HepG2 (cell line): ENCODE data around the gene SMIM1. TPM values are rescaled to one million over a fixed set of nuclear protein-coding genes. Genes with fewer than 3 reads are reported as not detected.

Experiments
- CCDC6 ChIP-seq: sonication (generic); formaldehyde crosslinking; IDR thresholded peaks from 2 replicates; pipeline ENCODE4 v1.8.1; 2022; ENCODE audit warnings: mild to moderate bottlenecking, missing genetic modification reagents, moderate library complexity
- CSRNP1 ChIP-seq: sonication (generic); formaldehyde crosslinking; IDR thresholded peaks from 2 replicates; pipeline ENCODE4 v1.8.1; 2023; ENCODE audit warnings: mild to moderate bottlenecking, missing genetic modification reagents
- HNRNPL ChIP-seq: fragments of 200-400 bp; formaldehyde crosslinking; IDR thresholded peaks from 2 replicates; pipeline ENCODE4 v1.6.1; 2017; ENCODE audit warnings: mild to moderate bottlenecking, low read depth, low read length
- KDM2A ChIP-seq: sonication (generic); formaldehyde crosslinking; IDR thresholded peaks from 2 replicates; pipeline ENCODE4 v1.4.0; 2020; ENCODE audit warnings: low read depth, missing genetic modification reagents, borderline replicate concordance
- NFAT5 ChIP-seq: sonication (generic); formaldehyde crosslinking; IDR thresholded peaks from 2 replicates; pipeline ENCODE4 v1.4.0; 2020; ENCODE audit warnings: missing genetic modification reagents
- PHF20 ChIP-seq: sonication (generic); formaldehyde crosslinking; IDR thresholded peaks from 2 replicates; pipeline ENCODE4 v1.5.0; 2020; ENCODE audit warnings: mild to moderate bottlenecking, missing genetic modification reagents
- POLR2A ChIP-seq, 2 experiments: IDR thresholded peaks; 2 replicates each; pipeline ENCODE4 v1.6.1; 2011; ENCODE audit warnings: low read depth in 2 of 2, low read length in 2 of 2, mild to moderate bottlenecking in 1 of 2, moderate library complexity in 1 of 2; ENCODE audit not compliant: insufficient read depth in 1 of 2
- ZFX ChIP-seq: sonication (generic); formaldehyde crosslinking; IDR thresholded peaks from 2 replicates; pipeline ENCODE4 v1.4.0; 2020; ENCODE audit warnings: mild to moderate bottlenecking, low read depth, missing genetic modification reagents, moderate library complexity
- ZNF17 ChIP-seq: sonication (generic); formaldehyde crosslinking; IDR thresholded peaks from 2 replicates; pipeline ENCODE4 v1.5.0; 2020; ENCODE audit warnings: mild to moderate bottlenecking, missing genetic modification reagents
- ZNF234 ChIP-seq: sonication (generic); formaldehyde crosslinking; conservative IDR thresholded peaks from 2 replicates; pipeline ENCODE4 v1.5.1; 2020; ENCODE audit warnings: mild to moderate bottlenecking, missing genetic modification reagents
- ZNF609 ChIP-seq: sonication (generic); formaldehyde crosslinking; IDR thresholded peaks from 2 replicates; pipeline ENCODE4 v1.4.0; 2020; ENCODE audit warnings: mild to moderate bottlenecking, missing genetic modification reagents, borderline replicate concordance
- ZNF747 ChIP-seq: sonication (generic); formaldehyde crosslinking; IDR thresholded peaks from 2 replicates; pipeline ENCODE4 v1.8.1; 2023; ENCODE audit warnings: missing genetic modification reagents, mild to moderate bottlenecking, borderline replicate concordance
- polyA plus RNA-seq, 8 experiments: library from polyadenylated mRNA; depleted of rRNA in 3 of 8; stranded (reverse) in 7 of 8; unstranded in 1 of 8; fragments of >200 nt; fragmentation: Illumina TruSeq in 4 of 8; extraction: Trizol in 4 of 8; gene quantifications; 2 replicates each; pipeline versions ENCODE4 v1.2.1 to v1.2.3, GENCODE V29; 2011 to 2016; ENCODE audit warnings: low read depth in 4 of 8, missing spikeins in 1 of 8, mixed read lengths in 1 of 8; ENCODE audit not compliant: insufficient read depth in 1 of 8
- total RNA-seq, 5 experiments: library from RNA; depleted of rRNA; stranded (reverse); fragments of >200 nt; fragmentation: Illumina TruSeq; extraction: Trizol; gene quantifications; 2 replicates each; pipeline ENCODE4 v1.2.3, GENCODE V29; 2016; ENCODE audit warnings: low read depth in 1 of 5
- TF ChIP-seq, protein P1 (sequence below): IDR thresholded peaks from 2 replicates; pipeline ENCODE4 v1.6.1; 2012; ENCODE audit warnings: inconsistent platforms

The SMIM1 gene
- total and polyA plus RNA-seq, 2 of the 13 experiments (the other 11 are each of a cell fraction or from before 2014, with no cell fraction given): 12.4 to 56.3 TPM

GRCh38 chr1:3733094-3733882 is 39.3 kb upstream of the SMIM1 start (continued):
- TF ChIP-seq ZNF609 (CRISPR knock-in tag): peak; percentile 59
- peak; percentile 35; the same call in 1 of the 2 replicates for TF ChIP-seq ZNF17 (CRISPR knock-in tag)
- TF ChIP-seq CSRNP1 (CRISPR knock-in tag): 0 out of 2 replicates have a peak, but pooled peaks have one; percentile 52
- peak; percentile 56; the same call in 1 of the 2 replicates for TF ChIP-seq CCDC6 (CRISPR knock-in tag)
- 0 out of 2 replicates have a peak, but pooled peaks have one; percentile 10 for TF ChIP-seq NFAT5 (CRISPR knock-in tag)
- peak; percentile 75 for TF ChIP-seq HNRNPL
- peak; percentile 61 for TF ChIP-seq ZFX (CRISPR knock-in tag)
- peak in 1 of 2 experiments; percentile 38; a peak in 1 of 4 replicates for TF ChIP-seq POLR2A (IDR thresholded peaks at IDR 0.05; ENCODE audit: insufficient read depth in 1 of 2, low read depth in 2 of 2, low read length in 2 of 2)
- TF ChIP-seq, protein P1, sequence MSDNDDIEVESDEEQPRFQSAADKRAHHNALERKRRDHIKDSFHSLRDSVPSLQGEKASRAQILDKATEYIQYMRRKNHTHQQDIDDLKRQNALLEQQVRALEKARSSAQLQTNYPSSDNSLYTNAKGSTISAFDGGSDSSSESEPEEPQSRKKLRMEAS: peak; percentile 80
- peak; percentile 48; the same call in 1 of the 2 replicates for TF ChIP-seq KDM2A (CRISPR knock-in tag)
- TF ChIP-seq ZNF747 (CRISPR knock-in tag): no peak
- TF ChIP-seq PHF20 (CRISPR knock-in tag): peak; percentile 26; the same call in 1 of the 2 replicates
- TF ChIP-seq ZNF234 (CRISPR knock-in tag): no peak
